MG63 (cell line): ENCODE data around the gene S100PBP. TPM values are rescaled to one million over a fixed set of nuclear protein-coding genes. Genes with fewer than 3 reads are reported as not detected.

Experiments
- DNase-seq: peaks from one replicate; pipeline ENCODE4 v3.0.0-alpha.2; 2020
- H3K27me3 ChIP-seq: fragments of 250-450 bp; sonication (Bioruptor Pico); 2 replicates; pipeline ENCODE4 v1.5.1; 2020; ENCODE audit warnings: mild to moderate bottlenecking, moderate library complexity
- H3K36me3 ChIP-seq: fragments of 250-450 bp; sonication (Bioruptor Pico); 2 replicates; pipeline ENCODE4 v1.5.1; 2020; ENCODE audit warnings: mild to moderate bottlenecking, moderate library complexity
- H3K4me3 ChIP-seq: fragments of 250-450 bp; sonication (Bioruptor Pico); 2 replicates; pipeline ENCODE4 v1.5.1; 2020; ENCODE audit warnings: mild to moderate bottlenecking, moderate library complexity
- H3K9me3 ChIP-seq: fragments of 250-450 bp; sonication (Bioruptor Pico); 2 replicates; pipeline ENCODE4 v1.5.1; 2020; ENCODE audit warnings: mild to moderate bottlenecking, moderate library complexity
- total RNA-seq: library from RNA; depleted of rRNA; stranded (reverse); fragments of >200 nt; shearing (Covaris generic); gene quantifications from 2 replicates; pipeline ENCODE4 v1.2.3, GENCODE V29; 2014; ENCODE audit warnings: low replicate concordance

S100PBP gene
- total RNA-seq, 1 experiment from 2014 or later = 28.5 TPM

DNA sequence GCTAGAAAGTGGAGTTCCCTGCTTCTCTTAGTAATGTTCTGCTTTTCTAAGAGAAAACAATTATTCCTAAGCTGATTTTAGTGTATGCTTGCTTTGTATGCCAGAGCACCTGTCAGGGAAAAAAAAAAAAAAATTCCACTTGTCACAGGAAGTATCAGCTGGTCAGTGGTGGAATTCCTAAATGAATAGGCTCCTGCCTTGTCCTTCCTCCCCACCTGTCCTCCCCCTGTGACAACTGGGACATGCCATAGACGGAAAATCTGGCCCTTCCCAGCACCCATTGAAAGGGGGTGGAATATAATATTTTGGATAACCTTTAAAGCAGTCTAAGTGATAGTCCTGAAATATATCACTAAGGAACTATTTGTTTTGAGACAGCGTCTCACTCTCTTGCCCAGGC is 42.5 kb downstream of the S100PBP start:
- no peak for DNase-seq
- Histone ChIP-seq H3K4me3 (no peak overlapping the region), H3K27me3 (no peaks in the 10 kb centered on the region), H3K36me3 (peaks cover 54% of the 10 kb centered on the region), H3K9me3 (no peaks in the 10 kb centered on the region)

DNA sequence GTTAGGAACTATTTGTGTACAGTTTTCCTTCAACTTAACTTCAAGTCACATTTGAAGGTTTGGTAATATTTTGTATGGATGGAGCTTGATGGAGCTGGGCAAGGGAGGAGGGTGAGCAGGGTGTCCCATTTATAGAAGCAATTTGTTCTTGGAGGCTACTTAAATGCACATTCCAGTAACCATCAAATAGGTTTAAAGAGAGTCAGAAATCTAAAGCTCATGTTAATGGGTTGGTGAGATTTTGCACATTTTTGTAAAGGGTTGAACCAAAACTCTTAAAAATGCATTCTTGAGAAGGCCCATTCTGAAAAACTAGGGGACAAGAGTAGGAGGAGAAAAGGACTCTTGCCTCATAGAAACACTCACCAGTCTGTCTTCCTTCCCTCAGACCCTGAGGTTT is 43.1 kb downstream of the S100PBP start:
- H3K27me3 ChIP-seq = no peaks in the 10 kb centered on the region
- H3K36me3 ChIP-seq = peaks cover 47% of the 10 kb centered on the region
- no peaks in the 10 kb centered on the region for H3K9me3 ChIP-seq
- no peak overlapping the region for H3K4me3 ChIP-seq
- no peak for DNase-seq

DNA sequence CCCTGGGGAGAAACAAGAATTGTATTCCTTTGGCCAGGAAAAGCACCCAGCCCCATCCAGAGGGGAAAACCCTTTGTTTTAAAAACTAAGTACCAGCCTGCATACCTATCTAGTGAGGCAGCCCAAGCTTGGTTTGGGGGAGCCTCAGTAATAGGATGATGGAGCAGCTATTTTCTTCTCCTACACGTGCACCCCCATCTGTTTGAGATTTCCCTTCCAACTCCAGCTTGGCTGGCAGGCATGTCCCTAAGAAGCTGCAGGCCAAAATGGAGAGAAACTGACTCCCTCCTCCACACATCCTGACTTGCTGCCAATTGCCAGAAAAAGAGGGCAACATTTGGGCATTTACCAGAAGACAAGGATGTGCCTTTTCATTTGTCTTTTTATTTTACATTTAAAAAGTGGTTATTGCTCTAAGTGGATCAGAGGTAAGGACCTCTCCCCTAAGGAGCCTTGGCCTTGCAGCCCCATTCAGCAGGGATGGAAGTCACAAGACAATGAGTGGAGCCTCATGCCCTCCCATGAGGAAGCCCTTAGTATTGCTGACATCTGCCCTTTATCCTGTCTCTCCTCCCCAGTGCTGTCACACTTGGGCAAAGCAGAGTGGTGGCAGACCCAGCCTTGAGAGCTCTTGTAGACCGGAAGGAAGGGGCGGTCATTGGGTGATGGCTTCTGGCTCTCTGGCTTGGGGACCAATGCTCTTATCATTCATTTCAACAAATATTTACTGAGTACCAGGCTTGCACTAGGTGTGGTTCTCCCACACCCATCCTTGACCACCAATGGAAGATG is 44.6 kb downstream of the S100PBP start:
- H3K27me3 ChIP-seq = no peaks in the 10 kb centered on the region
- H3K36me3 ChIP-seq = peaks cover 34% of the 10 kb centered on the region
- peak; percentile 23 for DNase-seq
- H3K4me3 ChIP-seq = no peak overlapping the region
- no peaks in the 10 kb centered on the region for H3K9me3 ChIP-seq

DNA sequence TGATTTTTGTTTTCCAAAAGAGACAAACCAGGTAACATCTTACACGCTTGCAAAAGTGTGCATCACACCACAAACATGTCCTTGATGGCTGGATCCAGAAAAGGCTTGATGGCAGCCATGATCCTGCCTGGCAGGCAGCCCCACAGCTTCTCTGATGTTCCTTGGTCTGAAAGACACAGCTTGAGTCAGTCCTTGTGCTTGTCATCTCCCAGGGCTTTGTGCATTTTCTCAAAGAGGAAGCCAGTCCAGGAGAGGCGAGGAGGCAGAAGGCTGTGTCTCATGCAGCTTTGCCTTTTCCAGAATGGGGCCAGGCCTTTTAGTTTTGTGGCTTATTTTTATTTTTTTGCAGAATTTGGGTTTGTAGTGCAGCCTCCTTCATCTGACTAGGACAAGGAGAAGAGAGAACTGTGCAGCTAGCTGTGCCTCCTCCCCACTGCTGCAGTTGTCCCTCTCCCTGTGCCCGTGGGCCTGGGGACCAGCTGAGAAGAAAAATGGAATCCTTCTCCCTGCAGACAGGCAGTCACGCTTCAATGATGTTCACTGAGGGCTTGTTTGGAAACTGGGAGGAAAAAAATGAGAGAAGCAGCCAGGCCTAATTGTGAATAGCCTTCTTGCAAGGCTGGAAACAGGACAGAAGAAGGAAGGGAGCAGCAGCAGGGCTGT is 45.9 kb downstream of the S100PBP start:
- no peak overlapping the region for H3K4me3 ChIP-seq
- no peaks in the 10 kb centered on the region for H3K27me3 ChIP-seq
- no peaks in the 10 kb centered on the region for H3K9me3 ChIP-seq
- DNase-seq = no peak
- peaks cover 30% of the 10 kb centered on the region for H3K36me3 ChIP-seq

DNA sequence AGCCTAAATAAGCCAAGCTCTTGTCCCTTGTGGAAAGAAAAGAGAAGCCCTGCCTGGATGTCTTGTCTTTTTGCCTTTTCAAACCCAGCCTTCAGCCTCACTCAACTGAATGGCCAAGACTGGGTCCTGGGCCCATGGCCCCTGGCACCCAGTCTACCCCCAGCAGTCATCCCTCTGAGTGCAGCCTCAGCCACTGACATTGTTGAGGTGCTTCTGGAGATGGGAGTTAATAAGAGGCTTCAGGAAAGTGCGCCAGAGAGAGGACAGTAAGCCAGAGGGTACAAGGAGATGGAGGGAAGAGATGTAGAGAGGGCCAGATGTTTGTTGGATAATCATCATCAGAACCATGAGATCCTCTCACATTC is 46.4 kb downstream of the S100PBP start:
- H3K4me3 ChIP-seq = no peak overlapping the region
- no peak for DNase-seq
- no peaks in the 10 kb centered on the region for H3K9me3 ChIP-seq
- H3K36me3 ChIP-seq = peaks cover 28% of the 10 kb centered on the region
- H3K27me3 ChIP-seq = no peaks in the 10 kb centered on the region

DNA sequence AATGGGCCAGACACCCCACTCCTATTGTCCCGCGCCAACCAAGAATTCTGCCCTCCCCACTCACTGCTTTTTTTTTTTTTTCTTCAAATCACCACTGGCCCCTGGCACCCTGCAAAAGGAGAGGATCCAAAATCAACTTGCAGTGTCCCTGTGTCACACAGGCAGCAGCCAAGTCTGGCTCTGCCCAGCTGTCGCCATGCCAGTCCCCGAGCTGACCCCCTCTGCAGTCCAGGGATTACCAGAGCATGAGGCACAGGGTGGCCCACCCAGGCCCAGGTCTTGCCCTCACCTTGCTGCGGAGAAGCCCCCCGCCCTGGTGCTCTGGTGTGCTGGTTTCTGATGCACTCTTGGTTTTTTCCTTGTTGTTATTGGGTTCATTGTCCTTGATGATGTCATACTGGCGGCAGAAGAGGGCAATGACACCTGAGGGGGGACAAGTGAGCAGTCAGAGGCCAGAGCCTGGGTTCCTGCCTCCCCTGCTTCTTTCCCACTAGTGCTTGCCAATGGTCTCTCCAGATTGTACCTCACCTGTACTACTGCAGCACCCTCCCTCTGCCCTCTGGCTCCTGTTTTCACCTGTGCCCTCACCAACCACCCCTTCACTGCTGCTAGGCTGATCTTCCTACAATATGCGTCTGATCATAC is 47.0 kb downstream of the S100PBP start:
- H3K27me3 ChIP-seq = no peaks in the 10 kb centered on the region
- no peak overlapping the region for H3K4me3 ChIP-seq
- H3K9me3 ChIP-seq = no peaks in the 10 kb centered on the region
- peaks cover 28% of the 10 kb centered on the region for H3K36me3 ChIP-seq
- no peak for DNase-seq

DNA sequence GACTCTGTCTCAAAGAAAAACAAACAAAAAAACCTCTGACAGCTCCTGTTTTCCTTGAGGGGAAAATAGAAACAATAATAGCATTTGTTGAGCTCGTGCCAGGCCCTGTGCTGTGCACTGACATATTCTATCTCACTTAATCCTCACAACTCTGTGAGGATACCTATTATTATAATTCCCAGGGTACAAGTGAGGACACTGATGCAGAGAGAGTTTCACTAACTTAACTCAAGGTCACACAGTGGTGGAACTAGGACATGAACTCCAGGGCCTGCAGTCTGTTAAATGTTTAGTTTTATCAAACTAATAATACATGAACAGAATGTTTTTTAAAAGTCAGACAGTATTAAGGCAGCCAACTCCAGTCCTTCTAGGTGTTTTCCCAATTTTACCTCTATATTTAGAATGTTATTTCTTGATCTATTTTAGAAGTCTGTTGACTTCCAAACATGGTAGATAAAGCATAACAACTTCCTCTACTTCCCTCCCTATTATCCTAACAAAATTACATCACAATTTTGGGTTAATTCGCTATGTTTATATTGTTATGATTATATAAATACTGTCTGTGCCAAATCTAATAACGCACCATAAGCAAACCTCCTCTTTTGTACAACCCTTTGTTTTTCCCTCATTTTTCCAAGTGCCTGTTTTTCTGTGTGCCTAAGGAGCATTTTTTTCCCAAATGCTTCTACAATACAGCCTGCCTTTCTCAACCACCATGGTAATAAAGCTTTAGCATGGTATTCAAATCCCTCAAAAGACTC is 48.4 kb downstream of the S100PBP start:
- H3K36me3 ChIP-seq = peaks cover 22% of the 10 kb centered on the region
- no peak overlapping the region for H3K4me3 ChIP-seq
- H3K9me3 ChIP-seq = no peaks in the 10 kb centered on the region
- H3K27me3 ChIP-seq = no peaks in the 10 kb centered on the region
- DNase-seq = no peak

DNA sequence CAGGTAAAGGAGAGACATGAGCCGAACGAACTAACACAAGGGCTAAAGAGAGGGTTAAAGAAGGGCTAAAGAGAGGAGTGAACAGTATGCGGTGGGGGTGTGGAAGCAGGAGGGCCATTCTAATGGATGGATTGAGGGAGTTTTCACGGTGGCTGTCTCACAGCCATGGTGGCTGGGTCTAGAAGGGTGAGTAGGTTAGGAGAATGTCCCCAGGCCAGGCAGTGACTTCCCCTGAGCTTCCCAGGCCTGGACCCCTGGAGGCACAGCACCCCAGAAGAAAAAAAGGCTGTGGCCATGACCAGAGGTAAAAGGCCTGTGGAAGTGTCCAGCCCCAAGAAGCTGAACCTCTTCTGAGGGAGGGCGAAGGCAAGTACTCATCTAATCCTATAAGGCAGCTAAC is 49.7 kb downstream of the S100PBP start:
- Histone ChIP-seq H3K27me3 (no peaks in the 10 kb centered on the region), H3K4me3 (no peak overlapping the region), H3K9me3 (no peaks in the 10 kb centered on the region), H3K36me3 (peaks cover 10% of the 10 kb centered on the region)
- no peak for DNase-seq

DNA sequence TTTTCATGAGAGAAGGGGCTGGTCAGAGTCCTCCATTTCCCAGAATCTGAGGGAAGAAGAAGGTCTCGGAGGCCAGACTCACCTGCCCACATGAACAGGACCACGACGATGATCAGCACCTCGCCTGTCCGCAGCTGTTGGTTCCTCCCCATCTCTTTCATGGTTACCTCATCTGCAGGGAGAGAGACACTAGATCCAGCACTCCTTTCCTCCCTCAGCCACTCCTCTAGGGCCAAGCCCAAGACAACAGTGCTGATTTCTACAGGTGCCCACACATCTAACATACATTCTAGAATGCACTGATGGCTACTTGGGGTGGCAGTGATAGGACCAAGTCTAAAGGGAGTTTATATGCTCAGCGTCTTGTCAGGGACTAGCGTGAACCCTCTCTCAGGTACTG is 50.2 kb downstream of the S100PBP start:
- H3K4me3 ChIP-seq = no peak overlapping the region
- H3K27me3 ChIP-seq = no peaks in the 10 kb centered on the region
- H3K9me3 ChIP-seq = no peaks in the 10 kb centered on the region
- peaks cover 5% of the 10 kb centered on the region for H3K36me3 ChIP-seq
- no peak for DNase-seq

DNA sequence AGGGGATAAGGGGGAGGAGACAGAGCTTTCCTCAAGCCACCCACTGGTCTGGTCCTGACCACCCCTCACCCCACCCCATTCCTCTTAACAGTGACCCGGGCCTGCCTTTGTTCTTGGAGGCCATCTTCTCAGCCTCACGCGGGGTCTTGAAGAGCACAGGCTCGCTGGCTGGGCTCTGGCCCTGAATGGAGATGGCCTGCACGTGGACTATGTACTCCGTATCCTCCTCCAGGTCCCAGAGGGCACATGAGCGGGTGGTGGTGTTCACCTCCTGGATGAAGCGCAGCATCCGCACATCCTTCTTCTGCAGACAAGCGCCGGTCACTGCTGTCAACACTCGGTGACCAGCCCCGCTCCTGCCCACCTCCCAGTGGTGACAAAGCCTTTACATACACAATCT is 50.6 kb downstream of the S100PBP start:
- no peak for DNase-seq
- Histone ChIP-seq H3K27me3 (no peaks in the 10 kb centered on the region), H3K9me3 (no peaks in the 10 kb centered on the region), H3K36me3 (peaks cover under 1% of the 10 kb centered on the region; the same call in 1 of the 2 replicates), H3K4me3 (no peak overlapping the region)

DNA sequence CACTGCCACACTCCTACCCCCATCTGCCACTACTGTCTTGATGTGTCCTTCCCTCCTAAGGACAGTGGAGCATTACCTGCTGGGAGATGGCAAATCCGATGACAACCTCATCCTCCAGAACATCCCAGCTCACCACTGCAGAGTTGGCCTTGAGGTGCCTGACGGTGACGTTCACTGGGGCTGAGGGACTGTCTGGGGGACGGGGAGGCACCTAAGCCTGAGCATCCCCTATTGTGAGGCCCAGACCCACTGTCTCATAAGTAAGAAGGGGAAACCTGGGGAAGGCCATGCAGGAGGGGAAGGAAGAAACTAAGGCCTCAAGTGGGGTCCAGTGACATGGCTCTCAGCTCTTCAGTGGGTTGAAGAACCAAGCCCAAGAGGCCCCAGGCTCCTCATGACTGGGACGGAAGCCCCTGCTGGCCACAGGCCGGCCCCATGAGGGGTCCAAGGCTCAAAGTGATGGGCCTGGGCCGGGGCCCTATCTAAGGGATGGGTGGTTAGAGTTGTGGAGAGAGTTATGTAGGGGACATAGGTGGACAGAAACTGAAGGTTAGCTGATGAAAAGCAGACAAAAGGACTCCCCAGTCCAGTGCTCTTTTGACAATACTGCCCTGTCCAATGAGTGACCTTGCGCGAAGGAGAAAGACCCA is 51.5 kb downstream of the S100PBP start:
- no peak overlapping the region for H3K4me3 ChIP-seq
- DNase-seq = no peak
- no peaks in the 10 kb centered on the region for H3K9me3 ChIP-seq
- no peaks in the 10 kb centered on the region for H3K27me3 ChIP-seq
- no peaks in the 10 kb centered on the region for H3K36me3 ChIP-seq

DNA sequence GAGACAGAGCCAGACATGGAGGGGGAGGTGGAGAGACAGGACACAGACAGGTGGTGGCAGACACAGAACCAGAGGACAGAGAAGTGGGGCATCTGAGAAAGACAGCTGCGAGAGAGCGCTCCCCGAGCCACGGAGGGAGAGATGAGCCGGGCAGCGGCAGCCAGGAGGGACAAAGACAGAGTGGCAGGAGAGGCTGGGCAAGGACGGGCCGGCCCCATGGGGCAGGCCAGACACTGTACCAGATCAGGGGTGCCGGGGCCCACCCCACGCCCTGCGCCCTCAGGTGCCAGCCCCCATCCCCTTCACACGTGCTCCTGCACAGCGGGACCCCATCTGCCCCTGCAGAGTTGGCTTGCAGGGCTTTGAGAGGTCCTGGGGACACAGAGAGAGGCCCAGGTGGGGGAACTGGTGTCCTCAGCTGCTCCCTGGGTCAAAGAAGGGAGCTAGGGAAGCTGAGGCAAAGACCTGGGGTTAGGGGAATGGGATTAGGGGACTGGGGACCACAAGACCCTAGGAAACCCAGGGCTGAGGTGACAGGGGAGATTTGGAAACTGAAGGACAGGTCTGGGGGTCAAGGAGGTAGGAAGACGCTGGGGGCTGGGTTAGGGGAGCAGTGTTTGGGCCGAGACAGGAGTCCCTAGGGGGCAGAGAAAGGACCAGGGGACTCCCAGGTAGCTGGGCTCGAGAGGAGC is 52.6 kb downstream of the S100PBP start:
- no peak overlapping the region for H3K4me3 ChIP-seq
- no peak for DNase-seq
- no peaks in the 10 kb centered on the region for H3K36me3 ChIP-seq
- no peaks in the 10 kb centered on the region for H3K9me3 ChIP-seq
- no peaks in the 10 kb centered on the region for H3K27me3 ChIP-seq

DNA sequence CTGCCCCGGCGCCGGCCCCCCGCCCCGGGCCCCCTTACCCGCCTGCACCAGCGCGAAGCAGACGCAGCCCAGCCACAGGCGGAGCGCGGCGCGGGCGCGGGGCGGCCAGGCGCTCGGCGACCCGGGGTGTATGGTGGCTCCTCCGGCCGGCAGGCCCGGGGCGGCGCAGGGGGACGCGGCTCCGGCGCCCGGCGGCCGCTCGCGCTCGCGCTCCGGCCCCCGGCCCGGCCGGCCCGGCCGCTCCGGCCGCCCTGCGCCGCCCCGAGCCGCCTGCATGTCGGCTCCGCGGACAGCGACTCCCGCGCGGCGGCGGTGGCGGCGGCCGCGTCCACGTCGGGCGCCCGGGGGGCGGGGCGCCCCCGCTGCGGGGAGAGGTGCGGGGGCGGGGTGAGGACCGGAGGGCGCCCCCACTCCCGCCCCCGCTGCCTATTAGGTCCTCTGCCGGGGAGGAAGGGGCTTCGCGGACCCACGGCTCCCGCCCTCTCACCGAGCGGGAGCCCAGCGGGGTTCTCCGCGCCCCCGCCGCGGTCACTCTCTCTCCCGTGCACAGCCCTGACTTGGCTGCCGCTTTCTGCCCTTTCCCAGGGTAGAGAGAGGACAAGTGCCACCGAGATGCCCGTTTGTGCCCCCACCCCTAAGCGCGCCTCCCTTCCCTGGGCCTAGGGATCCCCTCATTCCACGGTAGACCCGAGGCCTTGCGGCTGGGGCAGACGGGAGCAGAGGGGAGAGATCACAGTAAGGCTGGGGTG is 53.3 kb downstream of the S100PBP start, which contains the start of gene FNDC5:
Gene FNDC5, minus strand, starts transcription at position 298 of the 749 bp plus-strand sequence.
- Histone ChIP-seq H3K36me3 (no peaks in the 10 kb centered on the region), H3K27me3 (no peaks in the 10 kb centered on the region), H3K9me3 (no peaks in the 10 kb centered on the region), H3K4me3 (no peak within 1 kb of the TSS)
- DNase-seq = peak; percentile 16

DNA sequence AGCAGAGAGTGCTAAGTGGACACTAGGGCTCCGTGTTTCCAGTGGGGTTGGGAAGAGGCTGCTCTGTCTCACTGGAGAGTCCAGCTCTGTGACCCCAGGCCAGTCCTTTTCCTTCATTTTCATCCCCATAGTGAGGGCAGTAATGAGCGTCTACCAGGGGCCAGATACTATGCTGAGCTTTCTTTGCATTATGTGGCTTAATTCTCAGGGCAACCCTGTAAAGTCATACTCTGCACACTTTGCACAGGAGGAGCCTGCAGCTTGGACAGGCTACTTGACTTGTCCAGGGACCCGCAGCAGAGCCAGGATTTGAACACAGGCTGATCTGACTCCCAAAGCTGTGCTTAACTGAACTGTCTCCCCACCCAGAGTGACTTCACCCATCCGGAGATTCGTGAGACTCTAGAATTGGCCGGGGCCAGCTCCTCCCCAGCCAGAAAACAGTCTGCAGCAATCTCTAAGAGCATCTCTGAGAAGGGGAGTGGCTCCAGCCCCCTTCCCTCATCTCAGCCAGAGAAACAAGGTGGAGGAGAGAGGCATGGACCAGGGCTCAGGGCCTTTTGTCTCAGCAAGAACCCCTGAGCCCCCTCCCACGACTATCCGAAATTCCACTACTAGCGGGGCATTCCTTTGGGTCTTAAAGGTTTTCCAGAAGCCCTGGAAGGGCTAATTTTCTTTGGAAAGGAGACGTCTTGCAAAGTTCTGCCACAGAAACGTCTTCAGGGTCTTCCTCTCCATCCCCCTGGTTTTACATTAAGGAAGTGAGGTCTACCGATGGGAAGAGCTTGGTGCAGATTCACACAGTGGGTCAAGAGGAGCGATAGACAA is 54.1 kb downstream of the S100PBP start:
- no peak overlapping the region for H3K4me3 ChIP-seq

DNA sequence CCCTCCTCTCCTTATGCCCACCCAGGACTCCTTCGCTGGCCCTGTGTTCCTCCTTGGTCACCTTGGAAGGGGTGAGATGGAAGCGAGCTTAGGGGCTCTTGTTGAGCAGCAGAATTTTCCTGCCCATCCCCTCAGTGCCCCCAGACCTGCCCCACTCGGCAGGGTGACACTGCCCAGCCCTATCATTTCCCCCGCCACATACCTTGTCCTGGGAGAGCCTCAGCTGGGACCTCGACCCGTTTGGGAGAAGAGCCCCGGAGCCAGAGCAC is 54.7 kb downstream of the S100PBP start:
- DNase-seq = no peak
- H3K4me3 ChIP-seq = no peak overlapping the region

More for the DNA sequence above, 54.1 kb downstream of the S100PBP start:
- Histone ChIP-seq H3K36me3 (no peaks in the 10 kb centered on the region), H3K27me3 (no peaks in the 10 kb centered on the region), H3K9me3 (no peaks in the 10 kb centered on the region)
- no peak for DNase-seq

More for the DNA sequence above, 54.7 kb downstream of the S100PBP start:
- Histone ChIP-seq H3K9me3 (no peaks in the 10 kb centered on the region), H3K36me3 (no peaks in the 10 kb centered on the region), H3K27me3 (no peaks in the 10 kb centered on the region)
